Measurements from ENCODE around the gene KAT2A. TPM values are rescaled to one million over a fixed set of nuclear protein-coding genes. Genes with fewer than 3 reads are reported as not detected.

The KAT2A gene
- total RNA-seq, 1 experiment from 2014 or later, result 19.9 TPM

- DNase-seq (ENCODE audit: low spot score), result no peak
Measured at GRCh38 chr17:42114118-42114517, 7.0 kb downstream of the KAT2A start.

GRCh38 chr17:42113293-42114069 is 7.7 kb downstream of the KAT2A start:
- DNase-seq (ENCODE audit: low spot score), result no peak

DNA sequence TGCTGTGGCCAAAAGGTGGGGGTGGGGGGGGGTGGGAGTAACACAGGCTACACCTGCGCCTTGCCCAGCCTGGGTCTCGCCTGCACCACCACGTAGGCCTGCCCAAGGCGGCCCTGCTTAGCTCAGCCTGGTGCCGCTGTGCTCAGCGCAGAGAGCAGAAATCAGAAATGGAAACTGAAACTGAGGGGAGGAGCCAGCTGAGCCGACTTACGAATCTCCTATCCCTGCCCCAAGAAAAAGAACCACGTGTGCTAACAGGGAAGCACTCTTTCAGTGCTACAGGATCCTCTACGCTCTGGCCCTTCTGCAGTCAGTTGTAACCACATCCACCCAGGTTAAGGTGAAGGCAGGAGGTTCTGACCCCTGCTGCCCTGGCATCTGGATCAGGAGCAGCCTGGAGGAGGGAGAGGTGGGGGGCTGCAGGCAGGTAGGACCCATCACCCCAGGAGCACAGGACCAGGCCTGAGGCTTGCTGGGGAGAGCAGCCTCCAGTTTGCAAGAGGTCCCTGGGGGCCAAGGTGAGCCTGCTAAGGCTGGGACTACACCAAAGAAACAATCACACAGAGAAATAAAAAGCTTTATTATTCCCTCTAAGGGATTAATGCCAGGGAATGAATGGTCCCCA is 8.5 kb downstream of the KAT2A start, which contains the start of gene DHX58:
DHX58 (minus strand) TSS at position 163 of the 625 bp plus-strand sequence. CDS start 822 bp downstream, outside the sequence.
- DNase-seq (ENCODE audit: low spot score), result peak; percentile 91

GRCh38 chr17:42111871-42112551 is 9.2 kb downstream of the KAT2A start:
- DNase-seq (ENCODE audit: low spot score), result peak; percentile 56

DNA sequence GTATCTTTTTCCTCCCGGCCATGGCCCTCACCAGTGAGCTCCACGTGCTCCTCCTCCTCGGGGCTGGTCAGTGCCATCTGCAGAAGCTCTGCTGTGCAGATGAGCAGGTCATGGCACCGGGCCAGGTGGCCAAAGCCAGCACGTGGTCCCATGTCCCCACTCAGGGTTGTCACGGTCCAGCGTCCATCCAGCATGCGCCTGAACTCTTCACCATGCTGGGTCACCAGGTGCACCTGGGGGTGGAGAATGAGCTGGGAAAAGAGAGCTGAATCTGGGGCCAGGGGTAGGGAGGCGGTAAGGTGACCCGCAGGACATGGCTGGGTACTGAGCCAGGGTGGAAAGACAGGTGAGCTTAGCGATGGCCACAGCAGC is 9.9 kb downstream of the KAT2A start:
- DNase-seq (ENCODE audit: low spot score), result no peak

DNA sequence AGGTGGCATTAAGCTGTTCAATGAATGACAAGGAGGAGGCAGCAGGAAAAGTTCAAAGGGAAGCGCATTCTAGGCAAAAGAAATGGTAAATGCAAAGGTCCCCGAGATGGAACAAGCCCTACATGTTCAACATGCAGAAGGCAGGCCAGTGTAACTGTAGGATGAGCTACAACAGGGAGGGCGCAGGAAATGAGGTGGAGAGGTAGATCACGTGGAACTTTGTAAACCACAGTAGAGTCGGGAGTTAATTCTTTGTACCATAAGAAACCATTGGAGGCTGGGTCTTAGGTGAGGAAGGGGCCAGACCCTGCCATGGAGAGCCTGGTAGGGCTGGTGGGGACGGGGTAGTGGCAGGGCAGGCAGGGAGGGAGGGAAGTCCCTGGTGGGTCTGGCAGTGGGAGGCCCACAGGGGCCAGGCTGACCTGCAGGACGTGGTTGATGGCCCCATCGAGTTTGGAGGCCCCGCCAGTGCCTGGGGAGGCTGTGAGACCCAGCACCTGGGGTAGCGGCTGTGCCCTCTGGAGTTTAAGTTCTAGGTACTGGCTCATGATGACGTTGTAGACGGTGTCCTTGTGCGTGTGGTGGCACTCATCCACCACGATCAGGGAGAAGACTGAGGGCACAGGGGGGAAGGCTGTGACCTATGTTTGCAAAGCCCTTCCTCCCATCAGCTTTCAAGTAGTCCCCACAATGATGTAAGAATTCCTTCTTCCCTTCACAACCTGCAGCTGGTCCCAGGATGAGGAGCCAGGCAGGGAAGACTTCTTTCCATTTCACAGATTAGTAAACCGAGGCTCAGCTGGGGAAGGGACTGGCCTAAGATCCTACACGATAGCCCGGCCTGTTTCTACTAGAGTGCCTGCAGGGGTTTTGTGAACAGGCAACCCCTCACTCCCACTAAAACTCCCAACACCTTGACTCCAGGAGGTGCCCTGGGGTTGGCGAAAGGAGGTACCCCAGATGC is 10.6 kb downstream of the KAT2A start:
- no peak for DNase-seq (ENCODE audit: low spot score)

DNA sequence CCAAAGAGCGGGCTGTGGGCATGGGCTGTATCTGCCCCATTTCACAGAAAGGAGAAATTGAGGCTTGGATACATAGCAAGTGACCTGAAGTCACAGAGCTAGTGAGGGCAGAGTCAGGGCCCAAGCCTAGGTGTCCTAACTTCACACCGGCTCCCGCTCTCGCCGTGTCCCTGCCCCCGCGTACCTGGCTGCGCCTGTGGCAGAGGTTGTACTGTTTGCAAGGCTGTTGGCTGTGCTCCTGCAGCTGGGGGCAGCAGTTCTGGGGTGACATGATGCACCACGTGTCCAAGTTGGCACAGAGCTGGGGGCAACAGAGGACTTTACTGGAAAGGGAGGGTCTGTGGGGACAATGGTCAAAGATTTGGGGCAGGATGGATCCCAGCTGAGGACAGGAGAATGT is 12.1 kb downstream of the KAT2A start:
- no peak for DNase-seq (ENCODE audit: low spot score)

GRCh38 chr17:42107597-42108576 is 13.3 kb downstream of the KAT2A start:
- DNase-seq (ENCODE audit: low spot score), result no peak

GRCh38 chr17:42107124-42107523 is 14.0 kb downstream of the KAT2A start:
- DNase-seq (ENCODE audit: low spot score), result no peak

- DNase-seq (ENCODE audit: low spot score), result no peak
Measured at GRCh38 chr17:42106009-42106408, 15.2 kb downstream of the KAT2A start.

DNA sequence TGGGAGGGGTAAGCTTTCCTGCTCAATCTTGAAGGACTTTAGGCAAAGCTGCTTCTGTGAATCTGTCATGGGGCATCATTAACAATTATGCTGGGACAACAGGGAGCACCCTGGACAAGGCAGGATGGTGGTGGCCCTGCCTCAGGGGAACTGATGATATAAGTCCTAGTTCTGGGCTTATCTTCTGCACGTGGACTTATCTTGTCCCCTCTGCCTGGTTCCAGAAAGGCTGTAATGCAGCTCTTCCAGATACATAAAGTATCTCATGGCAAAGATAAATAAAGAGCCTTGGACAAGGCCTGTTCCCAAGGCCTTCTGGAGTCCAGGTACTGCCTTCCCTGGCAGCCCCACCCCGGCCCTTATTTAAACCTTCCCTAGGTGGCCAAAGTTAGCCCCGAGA is 16.9 kb downstream of the KAT2A start:
- DNase-seq (ENCODE audit: low spot score), result no peak

DNA sequence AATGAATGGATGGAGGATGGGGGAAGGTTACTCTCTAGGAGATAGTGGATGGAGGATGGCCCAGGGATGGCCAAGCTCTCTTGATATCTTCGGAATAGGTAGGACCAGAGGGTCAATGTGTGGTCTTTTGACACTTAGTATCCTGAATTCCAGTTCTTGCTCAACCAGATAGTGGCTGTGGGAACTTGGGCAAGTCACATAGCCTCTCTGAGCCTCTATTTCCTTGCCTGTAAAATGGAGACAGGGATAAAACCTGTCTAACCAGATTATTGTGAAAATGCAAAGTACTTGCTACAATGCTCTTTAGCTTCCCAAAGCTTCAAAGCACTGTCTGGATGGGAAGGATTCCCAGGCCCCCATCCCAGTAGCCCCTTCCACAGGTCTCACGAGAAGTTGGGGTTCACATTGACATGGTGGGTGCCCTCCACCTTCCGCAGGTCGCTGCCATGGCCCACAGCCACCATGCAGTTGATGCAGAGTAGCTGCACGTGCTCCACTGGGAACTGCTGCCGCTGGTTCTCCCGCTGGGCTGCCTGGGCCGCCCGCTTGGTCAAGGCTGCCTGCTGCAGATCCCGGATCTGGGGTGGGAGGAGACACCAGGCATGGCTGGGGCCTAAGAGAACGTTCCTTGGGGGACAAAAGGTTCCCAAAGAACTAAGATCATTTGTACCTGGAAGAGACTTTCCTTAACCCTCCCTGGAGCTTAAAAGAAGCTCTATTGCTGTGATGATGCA is 17.8 kb downstream of the KAT2A start:
- no peak for DNase-seq (ENCODE audit: low spot score)

GRCh38 chr17:42101513-42102292 is 19.5 kb downstream of the KAT2A start:
- DNase-seq (ENCODE audit: low spot score), result peak; percentile 60

- DNase-seq (ENCODE audit: low spot score), result no peak
Measured at GRCh38 chr17:42098730-42099399, 22.3 kb downstream of the KAT2A start.

- DNase-seq (ENCODE audit: low spot score), result no peak
Measured at GRCh38 chr17:42097691-42098631, 23.2 kb downstream of the KAT2A start, which contains the start of gene ZNF385C. ZNF385C (minus strand) TSS chr17:42098473; CDS start chr17:42063056, 35,417 bp downstream.

DNA sequence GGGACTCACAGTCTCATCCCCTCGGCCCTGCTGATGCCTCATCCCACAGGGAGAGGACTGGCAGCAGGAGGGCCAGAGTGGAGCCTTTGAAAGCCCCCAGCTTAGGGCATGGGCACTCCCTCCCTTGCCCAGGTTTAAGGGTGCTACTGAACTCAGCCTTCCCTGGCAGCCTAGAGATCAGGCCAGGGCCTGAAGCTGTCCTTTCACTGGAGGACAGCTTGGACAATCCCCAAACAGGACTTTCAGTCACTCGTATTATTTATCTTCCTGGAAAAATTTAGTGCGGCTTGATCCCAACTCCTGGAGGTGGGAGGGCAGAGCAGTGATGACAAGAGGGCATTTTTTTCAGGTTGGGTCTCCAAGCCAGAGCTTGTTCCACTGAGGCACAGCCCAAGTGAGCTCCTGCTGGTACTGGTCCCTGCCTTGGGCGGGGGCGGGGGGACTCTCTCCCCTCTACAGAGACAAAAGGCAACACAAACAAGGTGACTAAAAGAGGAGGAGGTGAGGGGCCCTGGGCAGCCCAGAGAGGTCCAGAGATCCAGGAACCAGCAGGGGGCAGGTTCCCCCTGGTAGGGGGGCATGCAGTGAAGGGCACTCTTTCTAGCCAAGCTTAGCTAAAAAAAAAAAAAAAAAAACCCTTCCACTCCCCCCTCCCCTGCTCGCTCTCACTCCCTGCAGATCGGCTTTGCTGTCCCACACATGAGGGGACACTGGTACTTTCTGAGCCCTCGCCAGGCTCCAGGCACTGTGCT is 24.6 kb downstream of the KAT2A start:
- DNase-seq (ENCODE audit: low spot score), result no peak

Data from A172 (cell line).